HEK293 (cell line): ENCODE data around the gene IL5RA.

ENCODE experiments used
- CTCF ChIP-seq: fragments of 450-650 bp; formaldehyde crosslinking; IDR thresholded peaks from 2 replicates; pipeline ENCODE4 v1.5.1; 2016; ENCODE audit warnings: missing biosample characterization, missing genetic modification characterization
- PBX3 ChIP-seq: sonication (generic); formaldehyde crosslinking; IDR thresholded peaks from 2 replicates; pipeline ENCODE4 v1.8.1; 2022; ENCODE audit warnings: mild to moderate bottlenecking, moderate library complexity, missing genetic modification reagents
- SP3 ChIP-seq: fragments of 450-650 bp; formaldehyde crosslinking; IDR thresholded peaks from 2 replicates; pipeline ENCODE4 v1.5.1; 2016; ENCODE audit warnings: missing biosample characterization, missing genetic modification characterization
- TCF7L2 ChIP-seq: IDR thresholded peaks from 2 replicates; pipeline ENCODE4 v1.6.1; 2011; ENCODE audit warnings: low read depth, mild to moderate bottlenecking, inconsistent platforms, low read length, moderate library complexity, borderline replicate concordance
- ZNF174 ChIP-seq: fragments of 450-650 bp; formaldehyde crosslinking; IDR thresholded peaks from 2 replicates; pipeline ENCODE4 v1.5.0; 2017; ENCODE audit warnings: missing biosample characterization, mild to moderate bottlenecking, missing genetic modification characterization
- ZNF202 ChIP-seq: fragments of 450-650 bp; formaldehyde crosslinking; IDR thresholded peaks from 2 replicates; pipeline ENCODE4 v1.5.1; 2016; ENCODE audit warnings: missing biosample characterization, missing genetic modification characterization, borderline replicate concordance
- ZNF555 ChIP-seq: fragments of 450-650 bp; formaldehyde crosslinking; conservative IDR thresholded peaks from 2 replicates; pipeline ENCODE4 v1.5.1; 2017; ENCODE audit warnings: missing biosample characterization, mild to moderate bottlenecking, missing genetic modification characterization, inconsistent platforms

GRCh38 chr3:3149560-3149959, 39.4 kb upstream of the IL5RA start:
- no peak for TF ChIP-seq CTCF (tag by site-specific recombination)
- TF ChIP-seq ZNF174 (tag by site-specific recombination) = no peak
- no peak for TF ChIP-seq SP3 (tag by site-specific recombination)
- TF ChIP-seq ZNF555 = no peak
- no peak for TF ChIP-seq TCF7L2
- no peak for TF ChIP-seq PBX3
- TF ChIP-seq ZNF202 (tag by site-specific recombination) = no peak
